ENCODE results near the gene KRTAP4-3. TPM values are rescaled to one million over a fixed set of nuclear protein-coding genes. Genes with fewer than 3 reads are reported as not detected.

KRTAP4-3 gene
- polyA plus RNA-seq, 4 donors, result not detected

GRCh38 chr17:41186872-41187271, 18.9 kb upstream of the KRTAP4-3 start:
- H3K36me3 ChIP-seq (ENCODE audit: control insufficient read depth in 3 of 3, insufficient read depth in 2 of 3, low read depth in 1 of 3, low read length in 3 of 3), result no peaks in the 10 kb centered on the region
- no peak overlapping the region for H3K27ac ChIP-seq (ENCODE audit: low read depth in 1 of 3, low read length in 2 of 3)
- H3K9me3 ChIP-seq (ENCODE audit: control insufficient read depth in 2 of 2, insufficient read depth in 1 of 2, low read depth in 1 of 2, low read length in 1 of 2), result no peaks in the 10 kb centered on the region
- H3K4me3 ChIP-seq (ENCODE audit: low read depth in 1 of 3, low read length in 3 of 3), result no peak overlapping the region
- H3K4me1 ChIP-seq (ENCODE audit: control insufficient read depth in 3 of 3, insufficient read depth in 2 of 3, low read depth in 1 of 3, low read length in 2 of 3), result peaks cover 0 to 7% (median 0%) of the 10 kb centered on the region in 3 donors
- WGBS, 3 donors, result 73 to 94% (median 83%) methylated on average over 2 of the region's 2 CpGs
- DNase-seq (no peak), FAIRE-seq (no peak)
- peaks cover 0 to 33% (median 2%) of the 10 kb centered on the region in 3 donors for H3K27me3 ChIP-seq (ENCODE audit: control insufficient read depth in 3 of 3, insufficient read depth in 3 of 3, low read length in 3 of 3)

GRCh38 chr17:41185001-41185400, 17.0 kb upstream of the KRTAP4-3 start:
- 10 to 47% (median 11%) methylated on average over 1 of the region's 1 CpG for WGBS, 3 donors
- Histone ChIP-seq H3K36me3 (ENCODE audit: control insufficient read depth in 3 of 3, insufficient read depth in 2 of 3, low read depth in 1 of 3, low read length in 3 of 3) (no peaks in the 10 kb centered on the region), H3K9me3 (ENCODE audit: control insufficient read depth in 2 of 2, insufficient read depth in 1 of 2, low read depth in 1 of 2, low read length in 1 of 2) (no peaks in the 10 kb centered on the region), H3K4me1 (ENCODE audit: control insufficient read depth in 3 of 3, insufficient read depth in 2 of 3, low read depth in 1 of 3, low read length in 2 of 3) (peaks cover 0 to 7% (median 0%) of the 10 kb centered on the region in 3 donors), H3K4me3 (ENCODE audit: low read depth in 1 of 3, low read length in 3 of 3) (no peak overlapping the region), H3K27me3 (ENCODE audit: control insufficient read depth in 3 of 3, insufficient read depth in 3 of 3, low read length in 3 of 3) (peaks cover 0 to 31% (median 2%) of the 10 kb centered on the region in 3 donors), H3K27ac (ENCODE audit: low read depth in 1 of 3, low read length in 2 of 3) (no peak overlapping the region)
- DNase-seq (no peak), FAIRE-seq (no peak)

GRCh38 chr17:41184480-41184961, 16.5 kb upstream of the KRTAP4-3 start, which contains the start of gene KRTAP4-1:
Gene KRTAP4-1 (minus strand): TSS chr17:41184911. CDS start chr17:41184854, 57 bp downstream.
- H3K4me3 ChIP-seq (ENCODE audit: low read depth in 1 of 3, low read length in 3 of 3), result no peak within 1 kb of the TSS
- WGBS, 3 donors, result 62 to 79% (median 63%) methylated on average over 9 of the region's 9 CpGs
- DNase-seq (no peak), FAIRE-seq (no peak)
- peaks cover 0 to 7% (median 0%) of the 10 kb centered on the region in 3 donors for H3K4me1 ChIP-seq (ENCODE audit: control insufficient read depth in 3 of 3, insufficient read depth in 2 of 3, low read depth in 1 of 3, low read length in 2 of 3)
- H3K36me3 ChIP-seq (ENCODE audit: control insufficient read depth in 3 of 3, insufficient read depth in 2 of 3, low read depth in 1 of 3, low read length in 3 of 3), result no peaks in the 10 kb centered on the region
- peaks cover 0 to 32% (median 2%) of the 10 kb centered on the region in 3 donors for H3K27me3 ChIP-seq (ENCODE audit: control insufficient read depth in 3 of 3, insufficient read depth in 3 of 3, low read length in 3 of 3)
- no peaks in the 10 kb centered on the region for H3K9me3 ChIP-seq (ENCODE audit: control insufficient read depth in 2 of 2, insufficient read depth in 1 of 2, low read depth in 1 of 2, low read length in 1 of 2)
- H3K27ac ChIP-seq (ENCODE audit: low read depth in 1 of 3, low read length in 2 of 3), result no peak within 1 kb of the TSS

- DNase-seq (no peak), FAIRE-seq (no peak)
- H3K27me3 ChIP-seq (ENCODE audit: control insufficient read depth in 3 of 3, insufficient read depth in 3 of 3, low read length in 3 of 3), result peaks cover 0 to 38% (median 2%) of the 10 kb centered on the region in 3 donors
- no peaks in the 10 kb centered on the region for H3K36me3 ChIP-seq (ENCODE audit: control insufficient read depth in 3 of 3, insufficient read depth in 2 of 3, low read depth in 1 of 3, low read length in 3 of 3)
- H3K4me1 ChIP-seq (ENCODE audit: control insufficient read depth in 3 of 3, insufficient read depth in 2 of 3, low read depth in 1 of 3, low read length in 2 of 3), result peaks cover 0 to 7% (median 0%) of the 10 kb centered on the region in 3 donors
- no peak overlapping the region for H3K27ac ChIP-seq (ENCODE audit: low read depth in 1 of 3, low read length in 2 of 3)
- no peaks in the 10 kb centered on the region for H3K9me3 ChIP-seq (ENCODE audit: control insufficient read depth in 2 of 2, insufficient read depth in 1 of 2, low read depth in 1 of 2, low read length in 1 of 2)
- H3K4me3 ChIP-seq (ENCODE audit: low read depth in 1 of 3, low read length in 3 of 3), result no peak overlapping the region
- WGBS, 3 donors, result 75 to 93% (median 88%) methylated on average over 1 of the region's 1 CpG
These were observed 11.0 kb upstream of the KRTAP4-3 start for GRCh38 chr17:41178843-41179616.

GRCh38 chr17:41178341-41178740, 10.3 kb upstream of the KRTAP4-3 start:
- Histone ChIP-seq H3K9me3 (ENCODE audit: control insufficient read depth in 2 of 2, insufficient read depth in 1 of 2, low read depth in 1 of 2, low read length in 1 of 2) (no peaks in the 10 kb centered on the region), H3K27ac (ENCODE audit: low read depth in 1 of 3, low read length in 2 of 3) (no peak overlapping the region), H3K4me3 (ENCODE audit: low read depth in 1 of 3, low read length in 3 of 3) (no peak overlapping the region), H3K27me3 (ENCODE audit: control insufficient read depth in 3 of 3, insufficient read depth in 3 of 3, low read length in 3 of 3) (peaks cover 0 to 34% (median 2%) of the 10 kb centered on the region in 3 donors), H3K4me1 (ENCODE audit: control insufficient read depth in 3 of 3, insufficient read depth in 2 of 3, low read depth in 1 of 3, low read length in 2 of 3) (peaks cover 0 to 7% (median 0%) of the 10 kb centered on the region in 3 donors), H3K36me3 (ENCODE audit: control insufficient read depth in 3 of 3, insufficient read depth in 2 of 3, low read depth in 1 of 3, low read length in 3 of 3) (no peaks in the 10 kb centered on the region)
- no peak for FAIRE-seq
- no peak for DNase-seq
- 92 to 99% (median 93%) methylated on average over 3 of the region's 3 CpGs for WGBS, 3 donors

GRCh38 chr17:41177727-41178271, 9.8 kb upstream of the KRTAP4-3 start, which contains the start of gene KRTAP4-2:
Gene KRTAP4-2 (minus strand): TSS chr17:41178221. CDS start chr17:41178164, 57 bp downstream.
- 83 to 92% (median 89%) methylated on average over 6 to 7 of the region's 7 CpGs for WGBS, 3 donors
- Histone ChIP-seq H3K9me3 (ENCODE audit: control insufficient read depth in 2 of 2, insufficient read depth in 1 of 2, low read depth in 1 of 2, low read length in 1 of 2) (no peaks in the 10 kb centered on the region), H3K4me3 (ENCODE audit: low read depth in 1 of 3, low read length in 3 of 3) (no peak within 1 kb of the TSS), H3K4me1 (ENCODE audit: control insufficient read depth in 3 of 3, insufficient read depth in 2 of 3, low read depth in 1 of 3, low read length in 2 of 3) (peaks cover 0 to 2% (median 0%) of the 10 kb centered on the region in 3 donors), H3K27ac (ENCODE audit: low read depth in 1 of 3, low read length in 2 of 3) (no peak within 1 kb of the TSS), H3K27me3 (ENCODE audit: control insufficient read depth in 3 of 3, insufficient read depth in 3 of 3, low read length in 3 of 3) (peaks cover 0 to 34% (median 2%) of the 10 kb centered on the region in 3 donors), H3K36me3 (ENCODE audit: control insufficient read depth in 3 of 3, insufficient read depth in 2 of 3, low read depth in 1 of 3, low read length in 3 of 3) (no peaks in the 10 kb centered on the region)
- FAIRE-seq (no peak), DNase-seq (no peak)

GRCh38 chr17:41176744-41177387, 8.8 kb upstream of the KRTAP4-3 start:
- no peak for DNase-seq
- Histone ChIP-seq H3K36me3 (ENCODE audit: control insufficient read depth in 3 of 3, insufficient read depth in 2 of 3, low read depth in 1 of 3, low read length in 3 of 3) (no peaks in the 10 kb centered on the region), H3K4me1 (ENCODE audit: control insufficient read depth in 3 of 3, insufficient read depth in 2 of 3, low read depth in 1 of 3, low read length in 2 of 3) (no peaks in the 10 kb centered on the region), H3K27ac (ENCODE audit: low read depth in 1 of 3, low read length in 2 of 3) (no peak overlapping the region), H3K4me3 (ENCODE audit: low read depth in 1 of 3, low read length in 3 of 3) (no peak overlapping the region), H3K27me3 (ENCODE audit: control insufficient read depth in 3 of 3, insufficient read depth in 3 of 3, low read length in 3 of 3) (peaks cover 0 to 40% (median 4%) of the 10 kb centered on the region in 3 donors), H3K9me3 (ENCODE audit: control insufficient read depth in 2 of 2, insufficient read depth in 1 of 2, low read depth in 1 of 2, low read length in 1 of 2) (no peaks in the 10 kb centered on the region)
- FAIRE-seq, result no peak
- 79 to 87% (median 84%) methylated on average over 3 of the region's 3 CpGs for WGBS, 3 donors

- no peaks in the 10 kb centered on the region for H3K9me3 ChIP-seq (ENCODE audit: control insufficient read depth in 2 of 2, insufficient read depth in 1 of 2, low read depth in 1 of 2, low read length in 1 of 2)
- FAIRE-seq, result no peak
- no peak overlapping the region for H3K4me3 ChIP-seq (ENCODE audit: low read depth in 1 of 3, low read length in 3 of 3)
- no peaks in the 10 kb centered on the region for H3K4me1 ChIP-seq (ENCODE audit: control insufficient read depth in 3 of 3, insufficient read depth in 2 of 3, low read depth in 1 of 3, low read length in 2 of 3)
- no peak overlapping the region for H3K27ac ChIP-seq (ENCODE audit: low read depth in 1 of 3, low read length in 2 of 3)
- no peaks in the 10 kb centered on the region for H3K36me3 ChIP-seq (ENCODE audit: control insufficient read depth in 3 of 3, insufficient read depth in 2 of 3, low read depth in 1 of 3, low read length in 3 of 3)
- 64 to 80% (median 80%) methylated on average over 2 of the region's 2 CpGs for WGBS, 3 donors
- peaks cover 2 to 21% (median 2%) of the 10 kb centered on the region in 3 donors for H3K27me3 ChIP-seq (ENCODE audit: control insufficient read depth in 3 of 3, insufficient read depth in 3 of 3, low read length in 3 of 3)
- no peak for DNase-seq
These were observed 3.9 kb upstream of the KRTAP4-3 start for GRCh38 chr17:41171886-41172285.

Data from small intestine (tissue), 7 donors.